Endothelial cell of umbilical vein (primary cell): ENCODE measurements around the gene DIO3. TPM values are rescaled to one million over a fixed set of nuclear protein-coding genes. Genes with fewer than 3 reads are reported as not detected.

Source experiments
- BruUV-seq: library from RNA; stranded (reverse); fragments of 400-500 nt; replicated peaks from 2 replicates; lab custom pipeline; 2021; lab: Mats Ljungman, UMichigan
- CTCF ChIA-PET: fragments of 300-600, 350-600 bp; sonication (Branson Sonifier 250); formaldehyde crosslinking; loops from one replicate; lab custom pipeline; 2021; ENCODE audit warnings: antibody characterized with exemption, inconsistent platforms; lab: Charles Lee
- POLR2A ChIA-PET: fragments of 300-600, 350-600 bp; sonication (Branson Sonifier 250); formaldehyde crosslinking; loops from one replicate; lab custom pipeline; 2021; ENCODE audit warnings: antibody characterized with exemption, inconsistent platforms; lab: Charles Lee
- DNase-seq: peaks from one replicate; pipeline ENCODE4 v3.0.0-alpha.2; 2011; ENCODE audit warnings: low read depth, low spot score
- FAIRE-seq: peaks from 2 replicates; lab custom pipeline; 2011; peaks lifted over from hg19 to GRCh38; lab: Jason Lieb, UNC
- H2AFZ ChIP-seq: 2 replicates; pipeline ENCODE4 v1.6.0; 2012; ENCODE audit warnings: low read depth, low read length, control low read depth, inconsistent platforms
- H3K27ac ChIP-seq: 2 replicates; pipeline ENCODE4 v1.5.1; 2011; ENCODE audit warnings: low read depth, mild to moderate bottlenecking, control low read depth, low read length, moderate library complexity; ENCODE audit not compliant: insufficient read depth
- H3K27me3 ChIP-seq, 2 experiments: 2 replicates each; pipeline versions ENCODE4 v1.6.0 to v1.6.1; 2011; ENCODE audit warnings: low read length in 2 of 2, mixed read lengths in 1 of 2; ENCODE audit not compliant: control insufficient read depth in 2 of 2, insufficient read depth in 2 of 2
- H3K36me3 ChIP-seq, 2 experiments: 2 replicates in 1 of 2; 3 replicates in 1 of 2; pipeline ENCODE4 v1.5.1; 2011; ENCODE audit warnings: low read length in 2 of 2, mild to moderate bottlenecking in 1 of 2, moderate library complexity in 1 of 2; ENCODE audit not compliant: control insufficient read depth in 2 of 2, insufficient read depth in 2 of 2; ENCODE audit errors: extremely low read depth in 1 of 2
- H3K4me1 ChIP-seq: 3 replicates; pipeline ENCODE4 v1.5.1; 2011; ENCODE audit warnings: mild to moderate bottlenecking, low read length; ENCODE audit not compliant: control insufficient read depth, insufficient read depth; ENCODE audit errors: extremely low read depth
- H3K4me2 ChIP-seq: 2 replicates; pipeline ENCODE4 v1.6.1; 2011; ENCODE audit warnings: low read length, control low read depth, mixed read lengths; ENCODE audit not compliant: insufficient read depth
- H3K4me3 ChIP-seq, 3 experiments: fragments of 200-600 bp in 1 of 3; sonication (generic), shearing (Covaris generic) in 1 of 3; replicated peaks in 1 of 3; 2 replicates each; pipeline ENCODE4 v1.5.1; 2011 to 2016; ENCODE audit warnings: control low read depth in 3 of 3, low read length in 3 of 3, mild to moderate bottlenecking in 2 of 3, inconsistent platforms in 1 of 3, low read depth in 1 of 3, moderate library complexity in 1 of 3; ENCODE audit not compliant: insufficient read depth in 1 of 3
- H3K79me2 ChIP-seq: 2 replicates; pipeline ENCODE4 v1.6.0; 2012; ENCODE audit warnings: low read length, inconsistent platforms; ENCODE audit not compliant: control insufficient read depth, insufficient read depth
- H3K9ac ChIP-seq: replicated peaks from 2 replicates; pipeline ENCODE3; 2011; ENCODE audit warnings: low read length, control low read depth; ENCODE audit not compliant: insufficient read depth; ENCODE audit errors: extremely low read depth
- H3K9me1 ChIP-seq: replicated peaks from 3 replicates; pipeline ENCODE4 v1.6.0; 2011; ENCODE audit warnings: mild to moderate bottlenecking, low read length; ENCODE audit not compliant: control insufficient read depth, insufficient read depth; ENCODE audit errors: extremely low read depth
- H3K9me3 ChIP-seq: replicated peaks from 2 replicates; pipeline ENCODE4 v1.5.1; 2012; ENCODE audit warnings: low read length, inconsistent platforms; ENCODE audit not compliant: control insufficient read depth, insufficient read depth
- H4K20me1 ChIP-seq: replicated peaks from 2 replicates; pipeline ENCODE3; 2011; ENCODE audit warnings: mild to moderate bottlenecking, low read length; ENCODE audit not compliant: control insufficient read depth, insufficient read depth; ENCODE audit errors: extremely low read depth
- CTCF ChIP-seq, 2 donors: IDR thresholded peaks; 1 replicate in 1 of 2; 2 replicates in 1 of 2; pipeline ENCODE4 v1.5.1; 2011; ENCODE audit warnings: low read length in 2 of 2, mild to moderate bottlenecking in 2 of 2, moderate library complexity in 2 of 2, control low read depth in 1 of 2, inconsistent platforms in 1 of 2, low read depth in 1 of 2; ENCODE audit not compliant: insufficient read depth in 1 of 2; ENCODE audit errors: extremely low read depth in 1 of 2
- EZH2 ChIP-seq: IDR thresholded peaks from 2 replicates; pipeline ENCODE4 v1.6.1; 2012; ENCODE audit warnings: borderline replicate concordance, low read depth, mild to moderate bottlenecking, moderate library complexity, low read length, inconsistent platforms; ENCODE audit not compliant: severe bottlenecking
- FOS ChIP-seq: IDR thresholded peaks from 2 replicates; pipeline ENCODE4 v1.6.1; 2011; ENCODE audit warnings: mild to moderate bottlenecking, low read length, moderate library complexity, borderline replicate concordance; ENCODE audit not compliant: insufficient read depth
- GATA2 ChIP-seq: IDR thresholded peaks from 2 replicates; pipeline ENCODE4 v1.7.0; 2011; ENCODE audit warnings: low read depth, mild to moderate bottlenecking, moderate library complexity, mixed read lengths, low read length; ENCODE audit not compliant: insufficient read length, insufficient read depth
- JUN ChIP-seq: IDR thresholded peaks from 2 replicates; pipeline ENCODE4 v1.6.1; 2011; ENCODE audit warnings: borderline replicate concordance, low read depth; ENCODE audit not compliant: insufficient read length, insufficient read depth
- MAX ChIP-seq: IDR thresholded peaks from 2 replicates; pipeline ENCODE4 v1.6.1; 2011; ENCODE audit not compliant: insufficient read depth, insufficient read length
- MYC ChIP-seq: IDR thresholded peaks from one replicate; pipeline ENCODE4 v1.6.1; 2011; ENCODE audit warnings: mild to moderate bottlenecking, low read depth, low read length
- POLR2A ChIP-seq: IDR thresholded peaks from 2 replicates; pipeline ENCODE4 v1.6.1; 2012; ENCODE audit warnings: low read depth, mild to moderate bottlenecking, control low read depth, low read length
- POLR2AphosphoS5 ChIP-seq: IDR thresholded peaks from 2 replicates; pipeline ENCODE4 v1.6.1; 2012; ENCODE audit warnings: low read depth, mild to moderate bottlenecking, control low read depth, low read length, moderate library complexity; ENCODE audit not compliant: insufficient read depth
- dilution Hi-C: fragments of 300-500 bp; cut with MboI; formaldehyde crosslinking; loops from one replicate; pipeline ENCODE4 v1.15.0; 2019; ENCODE audit warnings: low sequenced_read_pairs; ENCODE audit not compliant: extremely low pct_ligation_motif_present
- intact Hi-C: fragments of 100-400 bp; cut with micrococcal nuclease; formaldehyde crosslinking; loops from one replicate; pipeline ENCODE4 v1.10.0; 2022
- polyA plus RNA-seq, 4 experiments: library from polyadenylated mRNA; depleted of rRNA in 3 of 4; stranded (reverse) in 3 of 4; unstranded in 1 of 4; fragments of >200 nt; gene quantifications; 2 replicates each; pipeline versions ENCODE4 v1.2.1 to v1.2.3, GENCODE V29; 2011 to 2012; ENCODE audit warnings: missing spikeins in 1 of 4
- total RNA-seq: library from RNA; stranded (reverse); gene quantifications from 2 replicates; pipeline ENCODE4 v1.2.3, GENCODE V29; 2021

Gene DIO3
- total and polyA plus RNA-seq, 2 donors (not counting 3 experiments of a cell fraction or from before 2014, with no cell fraction given), result not detected

- no peaks in the 10 kb centered on the region for H3K27me3 ChIP-seq
- no peak overlapping the region for H3K4me3 ChIP-seq
- no peaks in the 10 kb centered on the region for H3K36me3 ChIP-seq
- H3K9ac ChIP-seq, result no peak overlapping the region
- no peaks in the 10 kb centered on the region for H4K20me1 ChIP-seq
- no peak overlapping the region for H2AFZ ChIP-seq
- ChIA-PET POLR2A (no interaction called here), CTCF (no interaction called here)
- BruUV-seq, result no TSS peak
- dilution Hi-C loops (no loop called here), intact Hi-C loops (no loop called here)
- no peaks in the 10 kb centered on the region for H3K4me1 ChIP-seq
- no peaks in the 10 kb centered on the region for H3K79me2 ChIP-seq
- no peak for TF ChIP-seq GATA2
- no peak for TF ChIP-seq MAX
- TF ChIP-seq EZH2, result no peak
- TF ChIP-seq POLR2A, result no peak
- no peak for TF ChIP-seq JUN
- no peak for TF ChIP-seq POLR2AphosphoS5
- TF ChIP-seq CTCF (IDR thresholded peaks at IDR 0.05; ENCODE audit: extremely low read depth in 1 of 2, insufficient read depth in 1 of 2, low read depth in 1 of 2, low read length in 2 of 2), result no peak
- TF ChIP-seq FOS, result no peak
- TF ChIP-seq MYC, result no peak
- DNase-seq (no peak), FAIRE-seq (no peak)
- no peaks in the 10 kb centered on the region for H3K9me3 ChIP-seq
- no peak overlapping the region for H3K4me2 ChIP-seq
- no peak overlapping the region for H3K27ac ChIP-seq
- no peaks in the 10 kb centered on the region for H3K9me1 ChIP-seq
Observed at GRCh38 chr14:101518611-101519473, 42.5 kb upstream of the DIO3 start.
